ENCODE data around the gene LTBR. TPM values are rescaled to one million over a fixed set of nuclear protein-coding genes. Genes with fewer than 3 reads are reported as not detected.
"Not testable (repeated sequence)": the region's sequence is repeated elsewhere in the genome, so short reads cannot be mapped to it uniquely, and the experiment has no call there.

Gene LTBR
- total and polyA plus RNA-seq, 2 experiments from 2014 or later = 0.65 to 4.1 TPM

DNA sequence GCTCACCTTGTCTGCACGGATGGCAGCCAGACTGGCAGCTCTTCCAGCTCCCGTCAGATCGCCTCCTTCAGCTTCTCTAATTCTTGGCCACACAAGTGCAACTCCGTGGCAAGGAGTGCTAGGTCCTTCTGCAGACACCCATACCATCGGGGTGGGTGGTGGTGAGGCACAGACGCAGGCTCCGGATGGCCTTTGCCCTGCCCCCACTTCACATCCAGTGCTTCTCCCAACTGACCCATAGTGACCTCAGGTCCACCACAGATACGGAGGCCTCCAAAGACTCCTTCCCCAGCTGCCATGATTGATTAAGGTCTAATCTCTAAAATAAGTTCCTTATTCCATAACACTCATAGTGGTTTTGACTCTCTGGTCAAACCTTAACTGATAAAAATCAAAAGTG is 40.9 kb downstream of the LTBR start:
- no peak for DNase-seq (ENCODE audit: low read depth in 1 of 2, low spot score in 1 of 2)
- Histone ChIP-seq H3K4me1 (ENCODE audit: low read depth) (no peaks in the 10 kb centered on the region), H3K36me3 (no peaks in the 10 kb centered on the region), H3K4me3 (no peak overlapping the region), H3K27me3 (no peaks in the 10 kb centered on the region), H3K9me3 (ENCODE audit: low read depth) (no peaks in the 10 kb centered on the region), H3K27ac (no peak overlapping the region)
- TF ChIP-seq, protein P1, sequence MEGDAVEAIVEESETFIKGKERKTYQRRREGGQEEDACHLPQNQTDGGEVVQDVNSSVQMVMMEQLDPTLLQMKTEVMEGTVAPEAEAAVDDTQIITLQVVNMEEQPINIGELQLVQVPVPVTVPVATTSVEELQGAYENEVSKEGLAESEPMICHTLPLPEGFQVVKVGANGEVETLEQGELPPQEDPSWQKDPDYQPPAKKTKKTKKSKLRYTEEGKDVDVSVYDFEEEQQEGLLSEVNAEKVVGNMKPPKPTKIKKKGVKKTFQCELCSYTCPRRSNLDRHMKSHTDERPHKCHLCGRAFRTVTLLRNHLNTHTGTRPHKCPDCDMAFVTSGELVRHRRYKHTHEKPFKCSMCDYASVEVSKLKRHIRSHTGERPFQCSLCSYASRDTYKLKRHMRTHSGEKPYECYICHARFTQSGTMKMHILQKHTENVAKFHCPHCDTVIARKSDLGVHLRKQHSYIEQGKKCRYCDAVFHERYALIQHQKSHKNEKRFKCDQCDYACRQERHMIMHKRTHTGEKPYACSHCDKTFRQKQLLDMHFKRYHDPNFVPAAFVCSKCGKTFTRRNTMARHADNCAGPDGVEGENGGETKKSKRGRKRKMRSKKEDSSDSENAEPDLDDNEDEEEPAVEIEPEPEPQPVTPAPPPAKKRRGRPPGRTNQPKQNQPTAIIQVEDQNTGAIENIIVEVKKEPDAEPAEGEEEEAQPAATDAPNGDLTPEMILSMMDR (IDR thresholded peaks at IDR 0.05; ENCODE audit: low read depth, low read length) = no peak

DNA sequence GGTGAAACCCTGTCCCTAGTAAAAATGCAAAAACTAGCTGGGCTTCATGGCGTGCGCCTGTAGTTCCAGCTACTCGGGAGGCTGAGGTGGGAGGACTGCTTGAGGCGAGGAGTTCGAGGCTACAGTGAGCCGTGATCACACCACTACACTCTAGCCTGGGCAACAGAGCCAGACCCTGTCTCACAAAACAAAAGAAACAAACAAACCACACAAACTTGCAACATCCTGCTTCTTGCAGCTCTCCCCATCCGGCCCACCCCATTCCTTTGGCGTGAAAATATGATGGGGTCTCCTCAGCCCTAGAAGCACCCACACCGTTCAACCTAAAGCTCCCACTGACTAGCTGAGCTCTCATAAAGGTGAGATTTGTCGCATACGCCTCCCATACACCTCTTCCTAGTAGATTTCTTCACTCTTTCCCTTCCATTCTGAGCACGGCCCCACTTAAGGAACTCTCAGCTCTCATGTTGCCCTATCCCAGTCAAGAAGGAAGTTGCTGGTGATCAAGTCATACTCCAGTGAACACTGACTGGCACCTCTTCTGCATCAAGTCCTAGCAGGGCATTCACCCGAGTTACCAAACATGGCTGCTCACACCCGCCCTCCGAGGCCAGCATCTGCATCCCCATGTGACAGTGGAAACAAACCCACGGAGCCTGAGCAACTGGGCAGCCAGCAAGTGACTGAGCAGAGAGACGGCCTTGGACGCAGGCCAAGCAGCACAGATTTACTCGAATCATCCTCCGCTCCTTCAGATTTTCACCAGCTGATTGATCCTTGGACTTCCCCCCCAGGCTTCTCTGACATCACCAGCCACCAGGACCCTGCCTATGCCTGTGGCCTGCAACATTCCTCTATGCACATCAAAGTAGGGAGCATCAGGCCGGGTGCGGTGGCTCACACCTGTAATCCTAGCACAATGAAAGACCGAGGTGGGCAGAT is 41.9 kb downstream of the LTBR start:
- no peaks in the 10 kb centered on the region for H3K27me3 ChIP-seq
- H3K4me3 ChIP-seq = no peak overlapping the region
- no peaks in the 10 kb centered on the region for H3K4me1 ChIP-seq (ENCODE audit: low read depth)
- no peak overlapping the region for H3K27ac ChIP-seq
- no peak for DNase-seq (ENCODE audit: low read depth in 1 of 2, low spot score in 1 of 2)
- no peaks in the 10 kb centered on the region for H3K9me3 ChIP-seq (ENCODE audit: low read depth)
- TF ChIP-seq, protein P1 (IDR thresholded peaks at IDR 0.05; ENCODE audit: low read depth, low read length) = no peak
- H3K36me3 ChIP-seq = no peaks in the 10 kb centered on the region

DNA sequence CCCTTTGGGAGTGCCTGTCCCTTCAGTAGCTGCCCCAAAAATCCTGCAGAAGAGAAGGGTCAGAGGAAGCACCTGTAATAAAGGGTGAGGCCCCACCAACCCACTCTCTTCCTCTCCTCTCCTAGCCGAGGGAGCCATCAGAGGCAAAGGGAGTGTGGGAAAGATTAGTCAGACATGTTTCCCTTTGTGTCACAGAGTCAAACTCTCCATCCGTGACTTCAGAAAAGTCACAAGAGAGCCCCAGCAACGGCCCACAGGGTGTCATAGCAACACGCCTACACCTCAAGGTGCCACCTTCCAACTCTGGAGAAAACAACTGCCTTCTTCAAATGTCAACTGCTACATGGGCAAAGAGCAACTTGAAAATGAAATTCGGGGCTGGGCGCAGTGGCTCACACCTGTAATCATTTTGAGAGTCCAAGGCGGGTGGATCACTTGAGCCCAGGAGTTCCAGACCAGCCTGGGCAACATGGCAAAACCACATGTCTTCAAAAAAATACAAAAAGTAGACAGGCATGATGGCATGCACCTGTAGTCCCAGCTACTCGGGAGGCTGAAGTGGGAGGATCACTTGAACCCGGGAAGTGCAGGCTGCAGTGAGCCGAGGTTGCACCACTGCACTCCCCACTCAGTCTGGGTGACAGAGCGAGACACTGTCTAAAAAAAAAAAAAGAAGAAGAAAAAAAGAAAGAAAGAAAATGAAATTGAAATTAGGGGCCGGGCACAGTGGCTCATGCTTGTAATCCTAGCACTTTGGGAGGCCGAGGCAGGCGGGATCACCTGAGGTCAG is 43.1 kb downstream of the LTBR start:
- H3K27ac ChIP-seq = no peak overlapping the region
- no peaks in the 10 kb centered on the region for H3K4me1 ChIP-seq (ENCODE audit: low read depth)
- no peaks in the 10 kb centered on the region for H3K27me3 ChIP-seq
- H3K9me3 ChIP-seq (ENCODE audit: low read depth) = no peaks in the 10 kb centered on the region
- no peak for DNase-seq (ENCODE audit: low read depth in 1 of 2, low spot score in 1 of 2)
- H3K4me3 ChIP-seq = no peak overlapping the region
- H3K36me3 ChIP-seq = no peaks in the 10 kb centered on the region
- TF ChIP-seq, protein P1 (IDR thresholded peaks at IDR 0.05; ENCODE audit: low read depth, low read length) = no peak

DNA sequence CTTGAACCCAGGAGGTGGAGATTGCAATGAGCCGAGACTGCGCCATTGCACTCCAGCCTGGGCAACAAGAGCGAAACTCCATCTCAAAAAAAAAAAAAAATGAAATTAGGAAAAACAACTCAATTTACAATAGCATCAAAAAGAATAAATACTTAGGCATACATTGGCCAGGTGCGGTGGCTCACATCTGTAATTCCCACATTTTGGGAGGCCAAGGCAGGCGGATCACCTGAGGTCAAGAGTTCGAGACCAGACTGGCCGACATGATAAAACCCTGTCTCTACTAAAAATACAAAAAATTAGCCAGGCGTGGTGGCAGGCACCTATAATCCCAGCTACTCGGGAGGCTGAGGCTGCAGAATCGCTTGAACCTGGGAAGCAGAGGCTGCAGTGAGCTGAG is 43.8 kb downstream of the LTBR start:
- H3K4me1 ChIP-seq (ENCODE audit: low read depth); H3K27ac ChIP-seq; H3K9me3 ChIP-seq (ENCODE audit: low read depth); H3K27me3 ChIP-seq; H3K36me3 ChIP-seq; DNase-seq (ENCODE audit: low read depth in 1 of 2, low spot score in 1 of 2); H3K4me3 ChIP-seq: not testable (repeated sequence)

DNA sequence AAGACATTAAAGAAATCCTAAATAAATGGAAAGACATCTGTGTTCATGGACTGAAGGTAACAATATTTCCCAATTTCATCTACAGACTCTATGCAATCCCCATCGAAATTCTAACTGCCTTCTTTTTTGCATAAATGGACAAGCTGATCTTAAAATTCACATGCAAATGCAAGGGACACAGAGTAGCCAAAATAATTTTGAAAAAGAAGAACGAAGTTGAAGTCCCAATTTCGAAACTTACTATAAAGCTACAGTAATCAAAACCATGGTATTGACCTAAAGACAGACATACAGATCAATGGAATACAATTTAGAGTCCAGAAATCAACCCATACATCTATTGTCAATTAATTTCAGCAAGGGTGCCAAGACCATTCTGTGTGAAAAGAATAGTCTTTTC is 44.4 kb downstream of the LTBR start:
- Histone ChIP-seq H3K36me3 (no peaks in the 10 kb centered on the region), H3K27ac (no peak overlapping the region), H3K4me3 (no peak overlapping the region), H3K4me1 (ENCODE audit: low read depth) (no peaks in the 10 kb centered on the region), H3K9me3 (ENCODE audit: low read depth) (no peaks in the 10 kb centered on the region), H3K27me3 (no peaks in the 10 kb centered on the region)
- TF ChIP-seq, protein P1 (IDR thresholded peaks at IDR 0.05; ENCODE audit: low read depth, low read length) = no peak
- no peak for DNase-seq (ENCODE audit: low read depth in 1 of 2, low spot score in 1 of 2)

Data from cardiac muscle cell (in vitro differentiated cells and primary cell).